ENCODE measurements around the gene BUB3.

Gene BUB3

GRCh38 chr10:123146894-123147634, 7.1 kb upstream of the BUB3 start:
- TF ChIP-seq, protein P1, sequence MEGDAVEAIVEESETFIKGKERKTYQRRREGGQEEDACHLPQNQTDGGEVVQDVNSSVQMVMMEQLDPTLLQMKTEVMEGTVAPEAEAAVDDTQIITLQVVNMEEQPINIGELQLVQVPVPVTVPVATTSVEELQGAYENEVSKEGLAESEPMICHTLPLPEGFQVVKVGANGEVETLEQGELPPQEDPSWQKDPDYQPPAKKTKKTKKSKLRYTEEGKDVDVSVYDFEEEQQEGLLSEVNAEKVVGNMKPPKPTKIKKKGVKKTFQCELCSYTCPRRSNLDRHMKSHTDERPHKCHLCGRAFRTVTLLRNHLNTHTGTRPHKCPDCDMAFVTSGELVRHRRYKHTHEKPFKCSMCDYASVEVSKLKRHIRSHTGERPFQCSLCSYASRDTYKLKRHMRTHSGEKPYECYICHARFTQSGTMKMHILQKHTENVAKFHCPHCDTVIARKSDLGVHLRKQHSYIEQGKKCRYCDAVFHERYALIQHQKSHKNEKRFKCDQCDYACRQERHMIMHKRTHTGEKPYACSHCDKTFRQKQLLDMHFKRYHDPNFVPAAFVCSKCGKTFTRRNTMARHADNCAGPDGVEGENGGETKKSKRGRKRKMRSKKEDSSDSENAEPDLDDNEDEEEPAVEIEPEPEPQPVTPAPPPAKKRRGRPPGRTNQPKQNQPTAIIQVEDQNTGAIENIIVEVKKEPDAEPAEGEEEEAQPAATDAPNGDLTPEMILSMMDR (IDR thresholded peaks at IDR 0.05; ENCODE audit: borderline replicate concordance, insufficient read depth, low read depth, low read length): no peak
- peak overlapping the region; percentile 89 for H3K4me3 ChIP-seq (ENCODE audit: low read depth, low read length)

GRCh38 chr10:123147635-123148413, 6.4 kb upstream of the BUB3 start, which contains the start of gene HMX2:
Gene HMX2, plus strand, starts transcription at chr10:123148136. Its CDS starts 243 bp downstream, at chr10:123148379.
- peak within 1 kb of the TSS; percentile 89 for H3K4me3 ChIP-seq (ENCODE audit: low read depth, low read length)
- TF ChIP-seq, protein P1 (IDR thresholded peaks at IDR 0.05; ENCODE audit: borderline replicate concordance, insufficient read depth, low read depth, low read length): peak; percentile 22; the same call in 1 of the 2 replicates

- TF ChIP-seq, protein P1 (IDR thresholded peaks at IDR 0.05; ENCODE audit: borderline replicate concordance, insufficient read depth, low read depth, low read length): no peak
- peak overlapping the region; percentile 89 for H3K4me3 ChIP-seq (ENCODE audit: low read depth, low read length)
Observed at GRCh38 chr10:123148414-123149161, 5.6 kb upstream of the BUB3 start.

DNA sequence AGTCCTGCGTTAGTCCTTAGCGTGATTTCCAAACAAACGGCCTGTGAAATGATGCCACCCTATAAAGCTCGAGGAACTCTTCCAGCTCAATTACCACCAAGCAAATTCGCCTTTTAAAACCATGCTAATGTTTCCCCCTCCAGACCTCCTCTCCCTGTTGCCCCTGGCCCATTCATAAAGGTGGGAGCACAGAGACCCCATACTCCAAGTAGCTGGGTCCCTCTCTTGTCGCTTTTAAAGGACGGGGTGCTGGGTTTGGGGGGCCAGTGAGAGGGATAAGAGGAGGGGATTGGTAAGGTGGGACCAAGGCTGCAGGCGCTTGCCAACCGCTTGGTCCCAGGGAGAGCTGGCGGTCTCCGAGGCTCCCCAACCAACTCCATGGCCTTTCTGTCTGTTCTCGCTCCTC, 5.0 kb upstream of the BUB3 start:
- TF ChIP-seq, protein P1 (IDR thresholded peaks at IDR 0.05; ENCODE audit: borderline replicate concordance, insufficient read depth, low read depth, low read length): no peak
- peak overlapping the region; percentile 89 for H3K4me3 ChIP-seq (ENCODE audit: low read depth, low read length)

- TF ChIP-seq, protein P1 (IDR thresholded peaks at IDR 0.05; ENCODE audit: borderline replicate concordance, insufficient read depth, low read depth, low read length): no peak
- H3K4me3 ChIP-seq (ENCODE audit: low read depth, low read length): peak overlapping the region; percentile 89
Observed at GRCh38 chr10:123149568-123150270, 4.5 kb upstream of the BUB3 start.

DNA sequence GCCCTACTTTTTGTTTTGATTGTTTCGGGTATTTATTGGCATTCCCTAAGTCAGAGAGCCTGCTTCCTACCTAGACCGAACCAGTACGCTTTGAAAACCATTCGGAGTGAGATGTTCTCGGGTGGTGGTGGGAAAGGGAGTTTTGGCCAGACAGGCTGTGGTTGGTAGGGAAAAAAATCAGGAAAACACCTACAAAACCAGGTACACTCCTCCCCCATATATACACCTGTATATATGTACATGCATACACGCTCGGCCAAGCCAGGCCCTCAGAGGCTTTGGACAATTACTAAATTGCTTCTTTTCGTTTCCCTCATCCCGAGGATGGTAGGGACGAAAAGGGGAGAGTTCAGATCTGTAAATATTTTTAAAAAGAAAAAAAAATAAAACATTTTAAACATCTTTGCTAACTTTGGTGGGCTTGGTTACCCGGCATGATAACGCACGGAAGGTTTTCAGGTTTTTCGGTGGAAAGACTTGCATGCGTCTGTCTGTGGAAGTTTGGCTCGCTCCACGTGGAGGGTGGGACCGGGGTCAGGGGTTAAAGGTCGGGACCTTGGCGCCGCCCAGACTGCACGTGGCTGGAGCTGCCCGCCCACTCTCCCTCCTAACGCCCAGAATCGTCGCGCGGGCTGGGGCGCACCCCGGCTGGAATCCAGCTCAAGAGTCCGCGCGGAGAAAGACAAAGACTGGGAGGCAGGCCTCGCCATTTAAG, 3.8 kb upstream of the BUB3 start:
- H3K4me3 ChIP-seq (ENCODE audit: low read depth, low read length): peak overlapping the region; percentile 89
- TF ChIP-seq, protein P1 (IDR thresholded peaks at IDR 0.05; ENCODE audit: borderline replicate concordance, insufficient read depth, low read depth, low read length): no peak

Data from GM12875 (cell line).